GM03348 (cell line): ENCODE data around the gene DEUP1.
"Not testable (repeated sequence)": the region's sequence is repeated elsewhere in the genome, so short reads cannot be mapped to it uniquely, and the experiment has no call there.

Experiments
- DNase-seq: peaks from one replicate; pipeline ENCODE4 v3.0.0; 2012; ENCODE audit warnings: low spot score

The DEUP1 gene

GRCh38 chr11:93359396-93359795 lies 28.9 kb downstream of the DEUP1 start:
- DNase-seq: no peak

GRCh38 chr11:93361435-93361834 lies 30.9 kb downstream of the DEUP1 start:
- DNase-seq: no peak

- no peak for DNase-seq
Observed at GRCh38 chr11:93368022-93368421, 37.5 kb downstream of the DEUP1 start.

- peak; percentile 25 for DNase-seq
Observed at GRCh38 chr11:93370260-93370659, 39.7 kb downstream of the DEUP1 start.

- no peak for DNase-seq
Observed at GRCh38 chr11:93389737-93390136, 59.2 kb downstream of the DEUP1 start.

GRCh38 chr11:93392867-93393266 lies 62.3 kb downstream of the DEUP1 start:
- peak; percentile 6 for DNase-seq

GRCh38 chr11:93393386-93393785 lies 62.8 kb downstream of the DEUP1 start:
- peak; percentile 31 for DNase-seq

- no peak for DNase-seq
Observed at GRCh38 chr11:93394488-93394887, 63.9 kb downstream of the DEUP1 start.

- DNase-seq: peak; percentile 43
Observed at GRCh38 chr11:93396316-93396715, 65.8 kb downstream of the DEUP1 start.

GRCh38 chr11:93403930-93404329 lies 73.4 kb downstream of the DEUP1 start:
- DNase-seq: no peak

GRCh38 chr11:93407777-93408401 lies 77.3 kb downstream of the DEUP1 start:
- no peak for DNase-seq

- no peak for DNase-seq
Observed at GRCh38 chr11:93410441-93410840, 79.9 kb downstream of the DEUP1 start.

GRCh38 chr11:93411705-93412104 lies 81.2 kb downstream of the DEUP1 start:
- DNase-seq: no peak

GRCh38 chr11:93432247-93432646 lies 101.7 kb downstream of the DEUP1 start:
- no peak for DNase-seq

GRCh38 chr11:93443232-93443631 lies 112.7 kb downstream of the DEUP1 start:
- DNase-seq: not testable (repeated sequence)

- no peak for DNase-seq
Observed at GRCh38 chr11:93444617-93445073, 114.1 kb downstream of the DEUP1 start.

- DNase-seq: no peak
Observed at GRCh38 chr11:93458286-93458685, 127.7 kb downstream of the DEUP1 start.

GRCh38 chr11:93463666-93464065 lies 133.1 kb downstream of the DEUP1 start:
- DNase-seq: not testable (repeated sequence)

- DNase-seq: no peak
Observed at GRCh38 chr11:93464927-93465540, 134.5 kb downstream of the DEUP1 start.

GRCh38 chr11:93467054-93467453 lies 136.5 kb downstream of the DEUP1 start:
- DNase-seq: no peak

- DNase-seq: no peak
Observed at GRCh38 chr11:93468290-93468689, 137.7 kb downstream of the DEUP1 start.

GRCh38 chr11:93474123-93474522 lies 143.6 kb downstream of the DEUP1 start:
- no peak for DNase-seq

- DNase-seq: no peak
Observed at GRCh38 chr11:93476796-93477195, 146.3 kb downstream of the DEUP1 start.

GRCh38 chr11:93477684-93478234 lies 147.2 kb downstream of the DEUP1 start:
- no peak for DNase-seq
